ENCODE data around the gene BAZ2B.
"Not testable (repeated sequence)": the region's sequence is repeated elsewhere in the genome, so short reads cannot be mapped to it uniquely, and the experiment has no call there.

Gene BAZ2B, protein sequence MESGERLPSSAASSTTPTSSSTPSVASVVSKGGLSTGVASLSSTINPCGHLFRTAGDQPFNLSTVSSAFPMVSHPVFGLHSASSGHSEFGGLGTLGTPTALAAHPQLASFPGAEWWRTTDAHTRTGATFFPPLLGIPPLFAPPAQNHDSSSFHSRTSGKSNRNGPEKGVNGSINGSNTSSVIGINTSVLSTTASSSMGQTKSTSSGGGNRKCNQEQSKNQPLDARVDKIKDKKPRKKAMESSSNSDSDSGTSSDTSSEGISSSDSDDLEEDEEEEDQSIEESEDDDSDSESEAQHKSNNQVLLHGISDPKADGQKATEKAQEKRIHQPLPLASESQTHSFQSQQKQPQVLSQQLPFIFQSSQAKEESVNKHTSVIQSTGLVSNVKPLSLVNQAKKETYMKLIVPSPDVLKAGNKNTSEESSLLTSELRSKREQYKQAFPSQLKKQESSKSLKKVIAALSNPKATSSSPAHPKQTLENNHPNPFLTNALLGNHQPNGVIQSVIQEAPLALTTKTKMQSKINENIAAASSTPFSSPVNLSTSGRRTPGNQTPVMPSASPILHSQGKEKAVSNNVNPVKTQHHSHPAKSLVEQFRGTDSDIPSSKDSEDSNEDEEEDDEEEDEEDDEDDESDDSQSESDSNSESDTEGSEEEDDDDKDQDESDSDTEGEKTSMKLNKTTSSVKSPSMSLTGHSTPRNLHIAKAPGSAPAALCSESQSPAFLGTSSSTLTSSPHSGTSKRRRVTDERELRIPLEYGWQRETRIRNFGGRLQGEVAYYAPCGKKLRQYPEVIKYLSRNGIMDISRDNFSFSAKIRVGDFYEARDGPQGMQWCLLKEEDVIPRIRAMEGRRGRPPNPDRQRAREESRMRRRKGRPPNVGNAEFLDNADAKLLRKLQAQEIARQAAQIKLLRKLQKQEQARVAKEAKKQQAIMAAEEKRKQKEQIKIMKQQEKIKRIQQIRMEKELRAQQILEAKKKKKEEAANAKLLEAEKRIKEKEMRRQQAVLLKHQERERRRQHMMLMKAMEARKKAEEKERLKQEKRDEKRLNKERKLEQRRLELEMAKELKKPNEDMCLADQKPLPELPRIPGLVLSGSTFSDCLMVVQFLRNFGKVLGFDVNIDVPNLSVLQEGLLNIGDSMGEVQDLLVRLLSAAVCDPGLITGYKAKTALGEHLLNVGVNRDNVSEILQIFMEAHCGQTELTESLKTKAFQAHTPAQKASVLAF (N-terminal part only)

DNA sequence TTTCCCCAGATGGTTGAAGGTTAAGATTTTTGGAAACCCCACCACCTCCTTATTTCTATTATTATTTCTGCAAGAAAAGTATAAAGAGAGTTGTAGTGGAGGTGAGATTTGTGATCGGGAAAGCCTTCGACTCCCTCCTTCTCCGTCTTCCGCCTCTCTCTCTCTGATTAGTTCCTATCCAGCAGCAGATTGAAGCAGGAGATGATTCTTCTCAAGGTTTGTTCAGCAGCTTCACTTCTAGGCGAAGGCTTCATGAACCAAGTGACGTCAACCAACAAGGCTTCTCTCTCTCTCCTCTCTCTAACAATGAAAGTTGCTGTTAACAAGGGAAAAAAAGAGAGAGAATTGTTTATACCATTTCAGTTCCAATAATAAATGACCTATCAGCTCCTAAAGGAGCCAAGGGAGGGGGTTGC, at the start of gene BAZ2B:
Gene BAZ2B (minus strand): TSS at position 263 of the 416 bp plus-strand sequence. CDS start 137,829 bp downstream, outside the sequence.
- no peak for DNase-seq

DNA sequence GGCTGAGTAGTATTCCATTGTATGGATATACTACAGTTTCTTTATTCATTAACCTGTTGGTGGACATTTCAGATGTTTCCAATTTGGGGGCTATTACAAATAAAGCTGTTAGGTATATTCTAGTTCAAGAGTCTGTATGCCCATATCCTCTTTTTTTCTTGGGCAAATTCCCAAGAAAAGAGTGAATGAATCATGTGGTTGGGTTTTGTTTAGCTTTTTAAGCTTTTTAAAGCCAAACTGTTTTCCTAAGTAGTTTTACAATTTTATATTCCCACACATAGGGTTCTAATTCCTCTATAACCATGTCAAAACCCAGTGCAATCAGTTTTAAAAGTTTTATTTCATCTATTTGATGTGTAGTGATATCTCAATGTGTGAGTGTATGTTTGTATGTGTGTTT, 44.9 kb upstream of the BAZ2B start:
- DNase-seq: no peak

DNA sequence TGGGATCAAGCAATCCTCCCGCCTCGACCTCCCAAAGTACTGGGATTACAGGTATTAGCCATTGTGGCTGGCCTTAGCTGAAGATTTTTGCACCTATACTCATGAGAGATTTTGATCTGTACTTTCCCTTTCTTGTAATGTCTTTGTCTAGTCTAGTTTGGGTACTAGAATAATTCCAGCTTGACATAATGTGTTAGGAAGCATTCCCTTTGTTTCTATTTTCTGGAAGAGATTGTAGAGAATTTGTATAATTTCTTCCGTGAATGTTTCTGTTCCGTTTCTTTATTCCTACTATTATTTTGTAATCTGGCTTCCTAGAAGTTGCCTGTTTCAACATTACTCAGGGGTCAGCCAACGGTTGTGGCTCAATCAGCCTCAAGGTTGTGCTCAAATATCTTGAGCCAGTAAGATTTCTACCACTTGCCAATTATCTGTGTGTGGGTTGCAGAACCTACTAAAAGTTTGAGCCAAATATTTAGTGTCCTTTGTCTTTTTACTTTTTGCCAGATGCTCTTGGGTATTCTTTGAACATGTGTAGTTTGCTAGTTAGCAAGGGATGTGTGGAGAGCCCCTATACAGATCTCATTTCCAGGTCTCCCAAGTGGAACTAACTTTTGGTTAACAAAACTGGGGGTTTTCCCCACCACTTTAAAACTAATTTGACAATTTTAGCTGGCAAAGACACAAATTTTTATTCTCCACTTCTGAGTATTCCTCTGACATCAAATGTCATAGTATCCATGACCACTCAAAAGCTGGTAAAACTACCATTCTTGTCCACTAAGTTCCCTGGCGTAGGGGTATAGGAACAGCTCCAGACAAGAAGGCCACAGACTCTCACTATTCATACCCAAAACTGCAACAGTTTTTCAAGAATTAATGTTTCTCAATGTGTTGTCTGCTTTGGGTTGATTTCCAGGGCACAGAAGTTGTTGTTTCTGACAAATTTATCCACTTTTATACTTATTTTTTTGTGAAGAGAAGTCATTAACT, 42.8 kb upstream of the BAZ2B start:
- no peak for DNase-seq

DNA sequence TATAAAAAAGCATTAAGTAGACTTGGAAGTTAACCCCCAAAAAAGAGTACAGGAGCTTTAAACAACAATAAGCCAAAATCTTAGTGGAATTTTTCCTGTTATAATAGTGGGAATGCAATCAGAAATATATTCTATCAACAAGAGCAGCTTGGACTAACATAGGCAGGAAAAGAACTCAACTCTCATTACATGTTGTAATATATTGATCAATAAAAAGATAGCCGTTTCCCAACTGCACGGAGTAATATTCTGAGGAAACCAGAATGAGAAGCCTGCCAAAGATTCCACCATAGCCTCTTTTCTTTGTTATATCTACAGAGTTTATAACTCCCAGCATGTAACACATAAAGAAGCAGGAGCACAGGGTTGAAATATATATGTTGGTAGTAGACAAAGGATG, 37.6 kb upstream of the BAZ2B start:
- DNase-seq: no peak

DNA sequence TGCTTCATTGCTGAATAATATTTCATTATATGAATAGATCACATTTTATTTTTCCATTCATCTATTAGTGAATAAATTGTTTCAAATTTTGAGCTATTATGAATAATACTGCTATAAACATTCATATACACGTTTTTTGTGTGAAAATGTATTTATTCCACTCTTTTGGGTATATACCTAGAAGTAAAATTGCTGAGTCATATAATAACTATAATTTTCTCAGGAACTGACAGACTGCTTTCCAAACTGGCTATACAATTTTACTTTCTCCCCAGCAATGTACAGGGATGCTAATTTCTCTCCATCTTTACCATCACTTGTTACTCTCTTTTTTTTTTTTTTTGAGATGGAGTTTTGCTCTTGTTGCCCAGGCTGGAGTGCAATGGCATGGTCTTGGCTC, 35.5 kb upstream of the BAZ2B start:
- DNase-seq: no peak

DNA sequence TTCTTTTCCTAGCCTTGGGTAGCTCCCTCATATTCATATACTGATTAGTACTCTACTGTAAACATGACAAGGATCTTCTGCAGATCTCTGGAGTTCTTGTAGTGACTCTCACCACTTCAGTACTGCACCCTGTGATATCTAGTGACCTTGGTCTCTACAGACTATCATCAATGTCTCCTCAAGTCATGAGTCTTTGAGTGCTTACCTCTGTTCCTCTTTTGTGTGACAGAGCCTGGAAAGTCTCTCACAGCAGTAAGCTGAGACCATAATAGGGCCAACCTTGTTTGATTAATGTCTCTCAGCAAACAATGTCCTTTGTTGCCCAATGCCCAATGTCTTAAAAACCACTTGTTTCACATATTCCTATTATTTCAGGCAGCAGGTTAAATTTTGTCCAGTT, 34.2 kb upstream of the BAZ2B start:
- no peak for DNase-seq

DNA sequence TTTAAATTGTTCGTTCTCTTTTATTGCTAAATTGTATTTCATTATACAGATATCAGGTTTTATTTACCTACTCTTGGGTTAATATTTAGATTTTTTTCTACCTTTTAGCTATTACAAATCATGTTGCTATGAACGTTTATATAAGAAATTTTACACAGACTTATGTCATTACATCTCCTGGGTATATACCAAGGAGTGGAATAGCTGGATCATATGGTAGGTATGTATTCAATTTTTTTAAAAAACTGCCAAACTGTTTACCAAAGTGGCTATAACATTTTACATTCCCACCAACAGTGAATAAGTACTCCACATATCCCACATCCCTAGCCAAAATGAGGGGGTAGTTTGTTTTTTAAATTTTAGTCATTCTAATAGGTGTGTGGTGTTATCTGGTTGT, 32.3 kb upstream of the BAZ2B start:
- no peak for DNase-seq

DNA sequence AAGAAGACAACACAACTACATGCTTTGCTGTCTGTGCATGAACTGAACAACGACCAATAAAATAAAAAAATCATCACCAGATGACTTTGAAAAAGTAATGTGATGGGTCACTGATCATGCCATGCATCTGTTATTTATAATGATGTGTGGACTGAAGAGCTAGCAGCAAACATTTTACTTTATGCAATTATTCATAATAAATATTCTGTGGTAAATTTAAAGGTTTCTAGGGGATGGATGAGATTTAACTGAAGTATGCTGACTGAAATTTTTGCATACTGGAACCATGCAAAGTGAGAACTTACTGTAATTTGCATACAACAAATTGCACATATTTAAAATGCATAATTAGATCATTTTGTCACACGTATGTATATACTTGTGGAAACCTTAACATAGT, 31.3 kb upstream of the BAZ2B start:
- no peak for DNase-seq

DNA sequence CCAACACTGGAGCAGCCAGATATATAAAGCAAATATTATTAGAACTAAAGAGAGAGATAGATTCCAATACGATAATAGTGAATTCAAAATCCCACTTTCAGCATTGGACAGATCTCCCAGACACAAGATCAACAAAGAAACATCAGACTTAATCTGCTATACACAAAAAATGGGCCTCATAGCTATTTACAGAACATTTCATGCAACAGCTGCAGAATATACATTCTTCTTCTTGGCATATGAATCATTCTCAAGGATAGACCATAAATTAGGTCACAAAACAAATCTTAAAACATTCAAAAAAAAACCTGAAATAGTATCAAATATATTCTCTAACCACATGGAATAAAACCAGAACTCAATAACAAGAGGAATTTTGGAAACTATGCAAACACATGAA, 23.8 kb upstream of the BAZ2B start:
- no peak for DNase-seq

DNA sequence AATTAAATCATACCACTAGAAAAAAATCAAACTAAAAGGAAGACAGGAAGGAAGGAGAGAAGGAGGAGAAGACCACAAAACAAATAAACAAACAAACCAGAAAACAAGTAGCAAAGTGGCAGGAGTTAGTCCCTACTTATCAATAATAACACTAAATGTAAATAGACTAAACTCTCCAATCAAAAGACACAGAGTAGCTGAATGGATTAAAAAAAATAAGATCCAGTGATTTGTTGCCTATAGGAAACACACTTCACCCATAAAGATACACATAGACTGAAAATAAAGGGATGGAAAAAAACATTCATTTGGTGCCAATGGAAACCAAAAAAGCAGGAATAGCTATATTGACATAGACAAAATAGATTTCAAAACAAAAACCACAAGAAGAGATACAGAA, 23.4 kb upstream of the BAZ2B start:
- no peak for DNase-seq

DNA sequence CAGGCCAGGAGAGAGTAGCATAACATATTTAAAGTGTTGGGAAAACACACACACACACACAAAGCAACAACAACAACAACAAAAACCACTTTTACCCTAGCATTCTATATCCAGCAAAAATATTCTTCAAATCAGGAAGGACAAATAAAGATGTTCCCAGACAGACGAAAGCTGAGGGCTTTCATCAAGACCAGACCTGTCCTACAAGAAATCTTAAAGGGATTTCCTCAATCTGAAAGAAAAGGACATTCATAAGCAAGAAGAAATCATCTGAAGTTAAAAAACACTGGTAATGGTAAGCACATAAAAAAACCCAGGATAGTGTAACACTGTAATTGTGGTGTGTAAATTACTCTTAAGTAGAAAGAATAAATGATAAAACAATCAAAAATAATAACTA, 22.7 kb upstream of the BAZ2B start:
- no peak for DNase-seq

DNA sequence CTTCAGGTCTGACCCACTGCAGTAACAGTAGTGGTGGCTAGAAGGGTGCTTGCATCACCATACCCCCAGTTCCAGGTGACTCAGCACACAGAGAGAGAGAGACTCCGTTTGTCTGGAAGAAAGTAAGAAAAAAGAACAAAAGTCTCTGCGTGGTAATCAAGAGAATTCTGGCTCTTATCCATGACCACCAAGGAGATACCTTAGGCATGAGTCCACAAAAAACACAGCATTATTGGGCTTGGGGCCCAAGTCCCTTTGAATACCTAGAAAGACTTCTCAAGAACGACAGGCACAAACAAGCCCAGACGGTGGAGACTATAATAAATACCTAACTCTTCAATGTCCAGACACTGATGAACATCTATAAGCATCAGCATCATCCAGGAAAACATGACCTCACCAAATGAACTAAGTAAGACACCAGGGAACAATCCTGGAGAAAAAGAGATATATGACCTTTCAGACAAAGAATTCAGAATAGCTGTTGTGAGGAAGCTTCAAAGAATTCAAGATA, 21.7 kb upstream of the BAZ2B start:
- DNase-seq: no peak

DNA sequence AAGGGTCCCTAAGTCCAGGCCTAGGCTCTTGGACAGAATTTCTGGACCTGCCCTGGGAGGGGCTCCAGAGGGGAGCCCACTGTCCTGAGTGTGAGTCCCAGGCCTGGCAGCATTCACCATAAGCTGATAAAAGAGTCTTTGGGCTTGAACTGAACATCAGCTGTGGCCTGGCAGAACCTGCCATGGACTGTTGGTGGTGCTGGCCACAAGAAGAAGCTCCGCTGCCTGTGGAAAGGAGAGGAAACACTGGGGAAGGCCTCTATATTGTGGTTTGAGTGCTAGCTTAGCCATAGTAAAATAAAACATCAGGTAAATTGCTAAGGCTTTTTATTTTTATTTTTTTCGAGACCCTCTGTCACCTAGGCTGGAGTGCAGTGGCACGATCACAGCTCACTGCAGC, 20.9 kb upstream of the BAZ2B start:
- no peak for DNase-seq

DNA sequence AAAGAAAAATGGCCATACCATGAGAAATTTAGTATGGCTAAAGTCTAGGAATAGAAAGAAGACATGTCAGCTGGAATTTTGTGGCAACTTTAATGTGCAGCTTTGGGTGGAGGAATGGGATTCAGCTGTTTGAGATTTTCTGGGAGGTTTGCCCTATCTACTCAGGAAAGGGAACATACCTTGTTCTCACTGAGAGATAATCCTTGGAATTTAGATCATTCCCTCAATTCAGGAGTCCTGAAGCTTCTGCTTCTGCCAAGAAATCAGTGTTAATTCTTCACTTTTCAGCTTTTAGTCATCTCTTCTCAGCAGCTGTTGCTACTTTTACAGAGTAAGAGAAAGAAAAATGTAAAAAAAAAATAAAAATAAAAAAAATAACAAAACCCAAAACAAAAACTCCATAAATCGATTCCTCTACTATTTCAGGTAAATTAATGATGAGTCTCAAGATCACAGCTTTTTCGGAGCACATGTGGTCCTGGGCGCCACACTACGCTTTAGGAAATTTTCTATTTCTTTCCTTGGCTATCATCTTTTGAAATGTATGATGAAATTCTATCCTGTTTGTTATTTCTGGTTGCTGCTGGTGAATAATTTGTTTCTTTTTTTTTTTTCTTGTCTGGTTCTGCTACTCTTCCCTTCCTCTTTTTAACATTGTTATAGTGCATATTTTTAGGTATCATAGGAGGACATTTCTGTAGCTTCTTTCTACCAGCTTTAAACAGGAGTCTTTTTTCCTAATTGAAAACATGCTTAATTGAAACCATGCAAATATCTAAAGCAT, 18.9 kb upstream of the BAZ2B start:
- DNase-seq: no peak

DNA sequence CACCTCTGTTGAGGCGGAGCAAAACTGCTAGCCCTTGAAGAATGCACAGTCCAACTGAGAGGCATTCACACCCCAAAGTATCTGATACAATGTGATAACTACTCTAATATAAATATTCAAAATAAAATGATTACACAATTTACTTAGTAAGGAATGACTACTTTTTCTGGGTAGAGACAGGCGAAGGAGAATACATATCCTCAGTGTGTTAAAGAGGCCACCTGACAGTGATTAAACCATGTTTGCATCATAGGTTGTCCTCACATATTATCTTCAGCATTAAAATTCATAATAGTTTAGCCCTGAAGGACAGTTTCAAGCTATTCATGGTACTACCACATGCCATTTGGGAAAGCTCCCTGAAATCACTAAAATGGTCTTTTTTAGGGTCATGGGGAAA, 16.9 kb upstream of the BAZ2B start:
- no peak for DNase-seq

DNA sequence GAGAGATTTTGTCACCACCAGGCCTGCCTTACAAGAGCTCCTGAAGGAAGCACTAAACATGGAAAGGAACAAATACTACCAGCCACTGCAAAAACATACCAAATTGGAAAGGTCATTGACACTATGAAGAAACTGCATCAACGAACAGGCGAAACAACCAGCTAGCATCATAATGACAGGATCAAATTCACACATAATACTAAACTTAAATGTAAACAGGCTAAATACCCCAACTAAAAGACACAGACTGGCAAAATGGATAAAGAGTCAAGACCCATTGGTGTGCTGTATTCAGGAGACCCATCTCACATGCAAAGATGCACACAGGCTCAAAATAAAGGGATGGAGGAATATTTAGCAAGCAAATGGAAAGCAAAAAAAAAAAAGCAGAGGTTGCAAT, 9.3 kb upstream of the BAZ2B start:
- DNase-seq: not testable (repeated sequence)

DNA sequence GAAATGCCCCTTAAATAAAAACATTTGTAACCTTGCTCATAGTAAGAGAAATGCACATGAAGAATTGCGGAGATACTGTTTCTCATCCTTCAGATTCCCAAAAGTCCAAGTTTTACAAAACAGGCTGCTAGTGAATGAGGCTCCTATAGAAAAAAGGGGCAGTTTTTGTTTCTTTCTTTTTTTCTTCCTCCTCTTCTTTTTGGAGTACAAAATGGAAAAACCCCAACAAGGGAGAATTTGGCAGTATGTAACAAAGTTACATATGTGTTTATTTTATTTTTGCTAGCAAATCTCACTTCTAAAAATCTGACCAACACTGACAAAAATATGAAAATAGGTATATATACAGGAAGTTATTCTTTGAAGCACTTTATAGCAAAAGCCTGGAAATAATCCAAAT, 7.1 kb upstream of the BAZ2B start:
- DNase-seq: no peak

DNA sequence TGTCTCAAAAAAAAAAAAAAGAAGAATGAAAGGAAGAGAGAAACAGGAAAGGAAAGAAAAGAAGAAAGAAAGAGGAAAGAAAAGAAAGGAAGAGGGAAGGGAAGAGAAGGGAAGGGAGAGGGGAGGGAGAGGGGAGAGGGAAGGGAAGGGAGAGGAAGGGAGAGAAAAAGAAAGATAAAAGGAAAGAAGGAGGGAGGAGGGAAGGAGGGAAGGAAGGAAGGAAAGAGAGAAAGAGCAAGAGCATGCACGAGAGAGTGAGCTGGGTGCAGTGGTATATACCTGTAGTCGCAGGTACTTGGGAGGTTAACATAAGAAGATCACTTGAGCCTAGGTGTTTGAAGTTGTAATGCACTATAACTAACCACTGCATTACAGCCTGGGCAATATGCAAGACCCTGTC, 6.6 kb upstream of the BAZ2B start:
- DNase-seq: no peak

DNA sequence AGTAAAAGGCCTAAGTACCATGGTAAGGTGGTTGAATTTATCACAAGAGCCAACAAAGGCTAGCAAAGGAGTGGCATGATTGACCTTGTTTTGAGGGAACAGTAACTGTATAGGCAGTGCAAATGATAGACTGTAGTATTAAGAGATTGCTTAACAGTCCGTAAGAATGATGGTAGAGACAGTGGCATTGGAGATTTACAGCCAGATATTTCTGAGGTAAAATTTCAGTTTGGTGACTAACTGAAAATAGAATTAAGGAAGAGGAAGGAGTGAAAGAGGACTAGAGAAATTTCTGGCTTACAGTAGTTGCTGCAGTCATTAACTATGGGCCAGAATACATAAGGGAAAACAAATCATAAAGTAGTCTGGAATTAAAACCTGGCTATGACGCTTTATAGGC, 4.4 kb upstream of the BAZ2B start:
- no peak for DNase-seq

DNA sequence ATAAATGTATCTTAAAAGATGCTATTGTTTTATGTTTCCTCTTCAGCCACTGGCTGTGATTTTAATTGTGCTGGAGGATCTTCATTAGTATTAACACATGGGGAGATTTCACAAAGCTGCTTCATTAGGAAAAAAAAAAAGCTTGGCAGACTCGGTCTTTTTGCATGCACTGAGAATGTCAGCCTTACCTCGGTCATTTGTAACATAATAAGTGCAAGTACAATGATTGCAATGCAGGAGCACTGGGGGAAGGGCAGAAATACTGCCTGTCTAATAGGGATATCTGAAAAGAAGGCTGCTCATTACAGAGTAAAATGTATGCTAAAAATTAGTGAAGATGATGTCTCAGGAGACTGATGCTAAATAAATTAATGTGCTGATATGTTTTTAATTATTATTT, 1.3 kb upstream of the BAZ2B start:
- no peak for DNase-seq

DNA sequence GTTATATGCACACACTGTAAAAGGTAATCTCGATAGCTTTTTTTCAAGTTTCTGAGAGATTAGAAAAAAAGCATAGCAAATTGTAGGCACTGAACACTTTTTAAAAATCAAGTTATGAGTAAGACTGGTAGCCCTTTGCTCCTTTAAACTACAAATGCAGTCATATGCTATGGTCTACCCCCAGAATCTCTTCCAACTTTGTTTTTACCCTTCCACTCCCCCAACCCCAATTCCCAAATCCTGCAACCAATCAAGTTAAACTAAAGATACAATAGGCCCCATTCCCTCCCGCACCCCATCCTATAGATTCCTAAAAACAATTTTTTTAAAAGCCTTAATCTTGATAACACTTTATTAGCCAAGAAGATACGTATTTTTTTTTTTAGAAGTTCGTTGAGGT, 752 bp upstream of the BAZ2B start:
- no peak for DNase-seq

Measured in activated CD4-positive, alpha-beta T cell treated with anti-CD3 and anti-CD28 coated beads for 4 hours (primary cell).